Measurements from ENCODE around the gene ACVR1C. TPM values are rescaled to one million over a fixed set of nuclear protein-coding genes. Genes with fewer than 3 reads are reported as not detected.

Gene ACVR1C
- total RNA-seq, 1 donor from 2014 or later = 0.17 TPM

GRCh38 chr2:157492189-157492773 is 136.4 kb downstream of the ACVR1C start:
- H3K4me1 Mint-ChIP-seq (ENCODE audit: low read depth) = peaks cover 25% of the 10 kb centered on the region
- no peak overlapping the region for H3K4me3 Mint-ChIP-seq (ENCODE audit: unreplicated experiment)
- H3K27me3 Mint-ChIP-seq (ENCODE audit: low read depth) = peaks cover 10% of the 10 kb centered on the region
- H3K36me3 Mint-ChIP-seq (ENCODE audit: low read depth) = no peaks in the 10 kb centered on the region
- H3K9me3 Mint-ChIP-seq (ENCODE audit: low read depth) = no peaks in the 10 kb centered on the region
- no peak for DNase-seq (ENCODE audit: low spot score)
- peak; percentile 87 for TF ChIP-seq CTCF (IDR thresholded peaks at IDR 0.05)
- H3K27ac Mint-ChIP-seq (ENCODE audit: unreplicated experiment) = no peak overlapping the region

- no peak overlapping the region for H3K4me3 Mint-ChIP-seq (ENCODE audit: unreplicated experiment)
- no peak for TF ChIP-seq CTCF (IDR thresholded peaks at IDR 0.05)
- DNase-seq (ENCODE audit: low spot score) = no peak
- H3K27me3 Mint-ChIP-seq (ENCODE audit: low read depth) = peaks cover 9% of the 10 kb centered on the region
- no peak overlapping the region for H3K27ac Mint-ChIP-seq (ENCODE audit: unreplicated experiment)
- H3K36me3 Mint-ChIP-seq (ENCODE audit: low read depth) = no peaks in the 10 kb centered on the region
- no peaks in the 10 kb centered on the region for H3K9me3 Mint-ChIP-seq (ENCODE audit: low read depth)
- H3K4me1 Mint-ChIP-seq (ENCODE audit: low read depth) = peaks cover 33% of the 10 kb centered on the region
Observed at GRCh38 chr2:157489983-157490382, 138.7 kb downstream of the ACVR1C start.

GRCh38 chr2:157488877-157489276 is 139.8 kb downstream of the ACVR1C start:
- Mint-ChIP-seq H3K4me1 (ENCODE audit: low read depth) (peaks cover 33% of the 10 kb centered on the region), H3K27me3 (ENCODE audit: low read depth) (peaks cover 9% of the 10 kb centered on the region), H3K27ac (ENCODE audit: unreplicated experiment) (no peak overlapping the region), H3K36me3 (ENCODE audit: low read depth) (no peaks in the 10 kb centered on the region), H3K4me3 (ENCODE audit: unreplicated experiment) (no peak overlapping the region), H3K9me3 (ENCODE audit: low read depth) (no peaks in the 10 kb centered on the region)
- no peak for TF ChIP-seq CTCF (IDR thresholded peaks at IDR 0.05)
- no peak for DNase-seq (ENCODE audit: low spot score)

GRCh38 chr2:157487747-157488146 is 140.9 kb downstream of the ACVR1C start:
- Mint-ChIP-seq H3K4me3 (ENCODE audit: unreplicated experiment) (no peak overlapping the region), H3K9me3 (ENCODE audit: low read depth) (no peaks in the 10 kb centered on the region), H3K27ac (ENCODE audit: unreplicated experiment) (no peak overlapping the region), H3K27me3 (ENCODE audit: low read depth) (peaks cover 3% of the 10 kb centered on the region), H3K36me3 (ENCODE audit: low read depth) (no peaks in the 10 kb centered on the region), H3K4me1 (ENCODE audit: low read depth) (peaks cover 33% of the 10 kb centered on the region)
- TF ChIP-seq CTCF (IDR thresholded peaks at IDR 0.05) = no peak
- no peak for DNase-seq (ENCODE audit: low spot score)

- DNase-seq (ENCODE audit: low spot score) = no peak
- Mint-ChIP-seq H3K36me3 (ENCODE audit: low read depth) (no peaks in the 10 kb centered on the region), H3K9me3 (ENCODE audit: low read depth) (no peaks in the 10 kb centered on the region), H3K4me1 (ENCODE audit: low read depth) (peaks cover 33% of the 10 kb centered on the region), H3K4me3 (ENCODE audit: unreplicated experiment) (no peak overlapping the region), H3K27ac (ENCODE audit: unreplicated experiment) (no peak overlapping the region), H3K27me3 (ENCODE audit: low read depth) (peaks cover 2% of the 10 kb centered on the region)
- TF ChIP-seq CTCF (IDR thresholded peaks at IDR 0.05) = no peak
Observed at GRCh38 chr2:157487271-157487610, 141.4 kb downstream of the ACVR1C start.
